Left colon (tissue), 2 donors: ENCODE results near the gene ADARB2. TPM values are rescaled to one million over a fixed set of nuclear protein-coding genes. Genes with fewer than 3 reads are reported as not detected.

ENCODE experiments used
- ATAC-seq: fragments of 200-7000 bp; cut with Tn5 transposase; one replicate; pipeline ENCODE4 v1.9.1; 2020; ENCODE audit warnings: mild to moderate bottlenecking, moderate library complexity
- DNase-seq, 2 donors: peaks; one replicate each; pipeline ENCODE4 v3.0.0-alpha.2; 2020
- intact Hi-C, 2 donors: fragments of 100-400 bp; cut with DNase I in 1 of 2; cut with micrococcal nuclease in 1 of 2; formaldehyde crosslinking; loops; one replicate each; pipeline versions ENCODE4 v1.11.2 to v1.14.0; 2022; cut with DNase I, micrococcal nuclease
- total RNA-seq, 2 donors: library from RNA; stranded (reverse); fragmentation: NEBNext Ultra II Directional; extraction: Animal tissue kit (Norgen Biotek cat#: 25700); gene quantifications; one replicate each; pipeline ENCODE4 v1.2.1, GENCODE V29; 2021
- donor health status: DM: no; HTN: no; CAD: no.
- donor health status: DM: yes; HTN: yes; CAD: no.

Gene ADARB2
- total RNA-seq, 2 donors from 2014 or later = 0.21 to 0.73 TPM

DNA sequence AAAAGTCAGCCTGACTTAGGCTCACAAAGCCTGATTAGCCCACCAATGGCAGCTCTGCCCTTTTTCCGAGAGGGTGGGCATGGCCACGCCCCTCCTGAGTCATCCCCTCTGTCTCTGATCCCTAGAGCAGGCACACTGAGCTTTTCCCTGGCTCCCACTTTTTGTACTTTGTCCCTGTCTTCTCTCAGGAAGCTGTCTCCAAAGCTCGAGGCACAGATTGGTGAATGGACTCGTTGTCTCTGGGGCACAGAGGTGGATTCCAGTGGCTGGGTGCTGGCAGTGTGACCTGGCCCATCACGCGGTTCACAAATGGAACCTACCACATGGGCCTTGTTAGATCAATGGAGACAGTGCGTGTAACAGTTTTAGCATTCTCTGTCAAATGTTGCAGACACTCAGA lies 367.7 kb downstream of the ADARB2 start:
- ATAC-seq (peak; percentile 10), DNase-seq (no peak)
- intact Hi-C loops = no loop called here

- no peak for DNase-seq
- ATAC-seq = no peak
- intact Hi-C loops = no loop called here
These were observed 368.1 kb downstream of the ADARB2 start for GRCh38 chr10:1369197-1369596.

DNA sequence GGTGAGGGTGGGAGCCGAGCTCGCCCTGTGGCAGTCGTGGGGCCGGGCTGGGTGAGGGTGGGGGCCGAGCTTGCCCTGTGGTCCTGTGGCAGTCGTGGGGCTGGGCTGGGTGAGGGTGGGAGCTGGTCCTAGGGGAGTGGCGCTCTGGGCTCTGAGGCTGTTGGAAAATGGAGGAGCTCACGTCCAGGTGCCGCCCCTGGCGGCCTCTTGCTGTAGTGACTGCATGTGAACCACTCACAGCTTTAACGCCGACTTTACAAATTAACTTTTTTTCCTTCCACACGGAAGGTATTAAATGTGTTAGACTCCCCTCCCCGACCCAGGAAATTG lies 368.5 kb downstream of the ADARB2 start:
- intact Hi-C loops = no loop called here
- ATAC-seq (peak; percentile 83), DNase-seq (peak; percentile 35 to 63)

GRCh38 chr10:1367938-1368841 lies 369.1 kb downstream of the ADARB2 start:
- DNase-seq (no peak), ATAC-seq (no peak)
- intact Hi-C loops = no loop called here

GRCh38 chr10:1366811-1367425 lies 370.4 kb downstream of the ADARB2 start:
- ATAC-seq (no peak), DNase-seq (no peak)

GRCh38 chr10:1366322-1366691 lies 371.0 kb downstream of the ADARB2 start:
- peak in 1 of 2 donors; percentile 17 for DNase-seq
- ATAC-seq = peak; percentile 90

More at GRCh38 chr10:1366811-1367425, 370.4 kb downstream of the ADARB2 start:
- intact Hi-C loops = no loop called here

DNA sequence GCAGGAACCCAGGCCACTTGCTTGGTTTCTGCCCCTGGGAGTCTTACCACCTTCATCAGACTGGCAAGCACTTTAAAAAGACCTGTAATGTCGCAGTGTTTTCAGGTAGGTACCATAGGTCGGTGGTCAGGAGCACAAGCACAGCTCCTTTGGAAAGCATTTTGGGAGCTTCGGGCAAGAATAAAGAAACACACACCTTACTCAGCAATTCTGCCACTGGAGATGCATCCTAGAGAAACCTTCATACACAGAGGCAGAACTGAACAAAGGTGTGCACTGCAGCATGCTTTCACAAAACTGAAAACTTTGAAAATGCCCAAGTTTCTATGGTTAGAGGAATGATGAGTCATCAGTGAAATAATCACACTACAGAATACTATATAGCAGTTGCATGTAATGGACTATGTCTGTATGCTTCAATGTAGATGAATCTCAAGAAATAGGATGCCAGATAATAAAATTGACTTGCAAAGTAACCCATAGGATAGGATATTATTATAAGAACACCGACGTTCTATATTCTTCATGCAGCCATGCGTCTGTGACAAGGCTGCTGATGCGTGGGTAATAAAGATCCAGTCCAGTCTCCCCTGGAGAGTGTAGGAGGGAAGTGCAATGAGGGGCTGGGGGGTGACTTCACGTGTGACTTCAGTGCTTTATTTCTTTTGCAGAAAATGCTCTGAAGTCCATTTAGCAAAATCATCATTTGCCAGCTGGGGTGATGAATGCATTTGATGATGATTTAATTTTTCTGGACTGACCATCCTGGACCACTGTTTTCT lies 371.6 kb downstream of the ADARB2 start:
- no peak for ATAC-seq
- no peak for DNase-seq
- intact Hi-C loops = no loop called here

More at GRCh38 chr10:1366322-1366691, 371.0 kb downstream of the ADARB2 start:
- intact Hi-C loops = no loop called here

GRCh38 chr10:1364151-1364910 lies 373.0 kb downstream of the ADARB2 start:
- DNase-seq (no peak), ATAC-seq (no peak)
- intact Hi-C loops = no loop called here

GRCh38 chr10:1363446-1364121 lies 373.7 kb downstream of the ADARB2 start:
- intact Hi-C loops = no loop called here
- ATAC-seq (no peak), DNase-seq (no peak)

GRCh38 chr10:1362589-1363445 lies 374.5 kb downstream of the ADARB2 start:
- intact Hi-C loops = no loop called here
- DNase-seq (no peak), ATAC-seq (no peak)

- intact Hi-C loops = no loop called here
- no peak for DNase-seq
- ATAC-seq = no peak
These were observed 375.8 kb downstream of the ADARB2 start for GRCh38 chr10:1361411-1362105.

DNA sequence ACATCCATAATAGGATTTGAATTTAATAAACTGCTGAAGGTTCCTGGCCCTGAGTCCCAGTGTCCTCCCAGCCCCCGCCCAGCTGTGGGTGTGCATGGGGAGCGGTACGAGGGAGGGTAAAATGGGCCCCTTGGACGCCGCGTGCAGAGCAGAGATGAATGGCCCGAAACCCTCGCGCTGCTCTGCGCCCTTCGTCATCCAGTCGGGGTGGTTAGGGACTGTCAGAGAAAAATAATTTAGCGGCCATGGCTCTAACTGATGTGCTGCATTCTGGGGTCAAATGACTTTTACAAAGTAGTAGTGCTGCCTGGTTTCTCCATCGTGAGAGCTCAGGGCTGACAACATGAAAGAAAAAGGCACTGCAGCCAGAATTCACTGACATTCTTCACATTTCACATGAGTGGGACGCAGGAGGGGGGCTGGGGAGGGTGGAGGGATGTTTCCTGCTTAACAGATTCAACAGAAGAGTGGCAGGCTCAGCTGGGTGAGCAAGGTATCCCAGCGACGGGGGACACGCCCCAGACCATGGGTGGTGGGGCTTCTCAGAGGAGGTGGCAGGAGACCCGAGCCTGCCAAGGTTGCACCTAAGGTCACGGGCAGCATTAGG lies 376.7 kb downstream of the ADARB2 start:
- DNase-seq (no peak), ATAC-seq (no peak)
- intact Hi-C loops = no loop called here

GRCh38 chr10:1360011-1360557 lies 377.2 kb downstream of the ADARB2 start:
- ATAC-seq (no peak), DNase-seq (no peak)
- intact Hi-C loops = no loop called here

DNA sequence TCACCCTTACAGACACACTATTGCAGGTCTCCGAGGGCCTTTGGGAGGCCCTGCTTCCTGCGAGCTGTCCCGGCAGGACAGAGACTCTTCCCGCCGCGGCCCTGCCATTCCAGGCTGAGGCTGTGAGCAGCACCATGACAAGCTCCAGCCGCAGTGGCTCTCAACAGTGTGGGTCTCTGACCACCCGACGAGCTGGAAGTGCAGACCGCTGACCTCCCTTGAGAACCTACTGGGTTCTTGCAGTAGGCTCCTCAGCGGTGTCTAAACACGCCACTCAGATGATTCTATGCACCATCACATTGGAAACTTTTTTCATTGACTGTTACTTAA lies 377.7 kb downstream of the ADARB2 start:
- DNase-seq = no peak
- ATAC-seq = no peak
- intact Hi-C loops = no loop called here

DNA sequence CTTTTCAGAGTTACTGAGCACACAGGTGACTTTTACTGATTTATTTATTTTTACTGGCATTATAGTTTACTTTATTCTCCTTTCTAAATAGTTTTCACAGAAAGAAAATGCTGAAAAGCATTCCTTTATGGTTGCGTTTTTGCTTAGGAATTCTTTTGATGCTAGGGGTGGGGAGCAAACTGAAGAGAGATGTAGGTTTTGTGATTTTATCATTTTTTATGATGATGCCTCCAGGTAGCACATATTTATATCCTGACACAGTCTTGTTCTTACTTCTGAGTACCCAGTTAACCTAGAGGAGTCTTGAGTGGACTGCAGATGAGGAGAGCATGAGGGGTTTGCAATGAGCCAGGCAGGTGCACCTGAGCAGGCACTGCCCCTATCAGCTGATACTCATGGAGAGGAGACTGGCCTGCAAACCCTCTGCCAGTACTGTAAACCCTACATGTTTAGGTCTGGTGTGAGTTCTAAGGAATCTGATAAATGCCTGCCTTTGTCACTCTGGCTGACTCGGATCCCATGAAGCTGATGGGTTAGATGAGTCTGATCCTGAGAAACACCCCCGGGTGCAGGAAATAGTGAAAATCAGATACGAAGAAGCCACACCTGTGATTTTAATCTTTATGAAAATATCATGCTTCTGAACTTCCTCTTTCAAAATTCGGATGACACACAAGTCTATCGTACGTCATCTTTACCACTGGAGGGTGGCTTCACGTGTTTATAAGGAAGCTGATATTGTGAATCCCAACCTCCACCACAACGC lies 378.3 kb downstream of the ADARB2 start:
- intact Hi-C loops = no loop called here
- ATAC-seq = no peak
- no peak for DNase-seq

GRCh38 chr10:1358147-1358546 lies 379.2 kb downstream of the ADARB2 start:
- no peak for ATAC-seq
- intact Hi-C loops = no loop called here
- no peak for DNase-seq
